Measurements from ENCODE around the gene FRAT2. TPM values are rescaled to one million over a fixed set of nuclear protein-coding genes. Genes with fewer than 3 reads are reported as not detected.

The FRAT2 gene
- total and polyA plus RNA-seq, 2 of the 13 experiments (the other 11 are each of a cell fraction or from before 2014, with no cell fraction given) = 7.2 to 14.1 TPM

DNA sequence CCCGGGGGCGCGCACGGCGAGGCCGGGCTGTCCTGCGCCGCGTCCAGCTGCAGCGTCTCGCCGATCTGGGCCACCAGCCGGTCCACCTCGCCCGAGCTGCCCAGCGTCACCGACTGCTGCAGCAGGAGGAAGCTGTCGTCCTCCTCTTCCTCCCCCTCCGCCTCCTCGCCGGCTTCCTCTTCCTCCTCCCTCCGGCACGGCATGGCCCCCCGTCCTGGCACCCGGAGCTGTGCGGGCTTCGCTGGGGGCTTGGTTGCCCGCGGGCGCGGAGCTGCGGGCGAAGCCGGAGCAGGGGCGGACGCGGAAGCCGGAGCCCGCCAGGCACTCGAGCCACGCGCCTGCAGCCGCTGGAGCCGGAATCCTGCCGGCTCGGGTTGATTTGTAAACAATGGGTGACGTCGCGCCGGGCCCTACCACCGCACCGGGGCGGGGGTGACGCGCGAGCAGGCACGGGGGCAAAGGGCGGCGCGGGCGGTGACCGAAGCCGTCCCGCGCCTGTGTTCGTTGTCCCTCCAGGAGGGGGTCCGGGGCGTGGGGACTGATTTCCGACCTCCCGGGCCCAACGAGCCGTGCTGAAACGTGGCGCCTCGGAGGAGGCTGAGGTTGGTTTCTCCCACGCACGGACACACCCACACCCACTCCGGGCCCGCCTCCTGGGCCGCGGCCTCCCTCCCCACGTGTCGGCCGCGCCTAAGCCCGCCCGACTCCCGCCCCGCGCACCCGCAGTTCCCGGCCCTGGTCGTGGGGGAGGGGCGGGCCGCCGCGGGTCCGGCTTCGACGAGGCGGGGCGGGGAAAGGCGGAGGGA, at the start of gene FRAT2 (continued):
- TF ChIP-seq, protein P1, sequence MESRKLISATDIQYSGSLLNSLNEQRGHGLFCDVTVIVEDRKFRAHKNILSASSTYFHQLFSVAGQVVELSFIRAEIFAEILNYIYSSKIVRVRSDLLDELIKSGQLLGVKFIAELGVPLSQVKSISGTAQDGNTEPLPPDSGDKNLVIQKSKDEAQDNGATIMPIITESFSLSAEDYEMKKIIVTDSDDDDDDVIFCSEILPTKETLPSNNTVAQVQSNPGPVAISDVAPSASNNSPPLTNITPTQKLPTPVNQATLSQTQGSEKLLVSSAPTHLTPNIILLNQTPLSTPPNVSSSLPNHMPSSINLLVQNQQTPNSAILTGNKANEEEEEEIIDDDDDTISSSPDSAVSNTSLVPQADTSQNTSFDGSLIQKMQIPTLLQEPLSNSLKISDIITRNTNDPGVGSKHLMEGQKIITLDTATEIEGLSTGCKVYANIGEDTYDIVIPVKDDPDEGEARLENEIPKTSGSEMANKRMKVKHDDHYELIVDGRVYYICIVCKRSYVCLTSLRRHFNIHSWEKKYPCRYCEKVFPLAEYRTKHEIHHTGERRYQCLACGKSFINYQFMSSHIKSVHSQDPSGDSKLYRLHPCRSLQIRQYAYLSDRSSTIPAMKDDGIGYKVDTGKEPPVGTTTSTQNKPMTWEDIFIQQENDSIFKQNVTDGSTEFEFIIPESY (CRISPR knock-in tag; IDR thresholded peaks at IDR 0.05) = no peak
- TF ChIP-seq, protein P2, sequence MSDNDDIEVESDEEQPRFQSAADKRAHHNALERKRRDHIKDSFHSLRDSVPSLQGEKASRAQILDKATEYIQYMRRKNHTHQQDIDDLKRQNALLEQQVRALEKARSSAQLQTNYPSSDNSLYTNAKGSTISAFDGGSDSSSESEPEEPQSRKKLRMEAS (IDR thresholded peaks at IDR 0.05) = peak; percentile 96
- peak; percentile 64; the same call in 1 of the 2 replicates for TF ChIP-seq ZNF543 (CRISPR knock-in tag; IDR thresholded peaks at IDR 0.05)
- TF ChIP-seq, protein P3, sequence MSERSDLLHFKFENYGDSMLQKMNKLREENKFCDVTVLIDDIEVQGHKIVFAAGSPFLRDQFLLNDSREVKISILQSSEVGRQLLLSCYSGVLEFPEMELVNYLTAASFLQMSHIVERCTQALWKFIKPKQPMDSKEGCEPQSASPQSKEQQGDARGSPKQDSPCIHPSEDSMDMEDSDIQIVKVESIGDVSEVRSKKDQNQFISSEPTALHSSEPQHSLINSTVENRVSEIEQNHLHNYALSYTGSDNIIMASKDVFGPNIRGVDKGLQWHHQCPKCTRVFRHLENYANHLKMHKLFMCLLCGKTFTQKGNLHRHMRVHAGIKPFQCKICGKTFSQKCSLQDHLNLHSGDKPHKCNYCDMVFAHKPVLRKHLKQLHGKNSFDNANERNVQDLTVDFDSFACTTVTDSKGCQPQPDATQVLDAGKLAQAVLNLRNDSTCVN (CRISPR knock-in tag; IDR thresholded peaks at IDR 0.05; ENCODE audit: borderline replicate concordance) = peak; percentile 60; the same call in 1 of the 2 replicates
- TF ChIP-seq ZNF343 (CRISPR knock-in tag; IDR thresholded peaks at IDR 0.05) = peak; percentile 82; the same call in 1 of the 2 replicates
- TF ChIP-seq AGO1 (IDR thresholded peaks at IDR 0.05; ENCODE audit: low read depth, low read length, poor library complexity, severe bottlenecking) = peak; percentile 46
- no peak for TF ChIP-seq ZBTB8A (CRISPR knock-in tag; IDR thresholded peaks at IDR 0.05; ENCODE audit: borderline replicate concordance, low read depth)
- no peak for TF ChIP-seq NFE2L1 (CRISPR knock-in tag; IDR thresholded peaks at IDR 0.05; ENCODE audit: borderline replicate concordance)
- peak; percentile 54; the same call in 1 of the 2 replicates for TF ChIP-seq ETV5 (CRISPR knock-in tag; IDR thresholded peaks at IDR 0.05; ENCODE audit: borderline replicate concordance)
- peak; percentile 95 for TF ChIP-seq RBFOX2 (IDR thresholded peaks at IDR 0.05; ENCODE audit: low read depth, low read length)
- peak; percentile 72 for TF ChIP-seq ZNF761 (CRISPR knock-in tag; conservative IDR thresholded peaks at IDR 0.05)
- no peak for TF ChIP-seq ZFAT (CRISPR knock-in tag; conservative IDR thresholded peaks at IDR 0.05)
- 0 out of 2 replicates have a peak, but pooled peaks have one; percentile 19 for TF ChIP-seq HOXA5 (CRISPR knock-in tag; IDR thresholded peaks at IDR 0.05)
- TF ChIP-seq AHR (CRISPR knock-in tag; IDR thresholded peaks at IDR 0.05) = peak; percentile 66; the same call in 1 of the 2 replicates
- no peak for TF ChIP-seq ZNF160 (CRISPR knock-in tag; IDR thresholded peaks at IDR 0.05)
- TF ChIP-seq ZNF235 (CRISPR knock-in tag; IDR thresholded peaks at IDR 0.05; ENCODE audit: borderline replicate concordance) = 0 out of 2 replicates have a peak, but pooled peaks have one; percentile 61
- peak; percentile 57 for TF ChIP-seq MAZ (IDR thresholded peaks at IDR 0.05; ENCODE audit: borderline replicate concordance, low read depth, low read length)
- peak; percentile 32; the same call in 1 of the 2 replicates for TF ChIP-seq MAZ (CRISPR knock-in tag; IDR thresholded peaks at IDR 0.05; ENCODE audit: low read depth)
- peak; percentile 87 for TF ChIP-seq HDAC1 (CRISPR knock-in tag; IDR thresholded peaks at IDR 0.05)
- no peak for TF ChIP-seq ZNF549 (CRISPR knock-in tag; IDR thresholded peaks at IDR 0.05)
- TF ChIP-seq TP53 (CRISPR knock-in tag; conservative IDR thresholded peaks at IDR 0.05) = no peak
- TF ChIP-seq, protein P4, sequence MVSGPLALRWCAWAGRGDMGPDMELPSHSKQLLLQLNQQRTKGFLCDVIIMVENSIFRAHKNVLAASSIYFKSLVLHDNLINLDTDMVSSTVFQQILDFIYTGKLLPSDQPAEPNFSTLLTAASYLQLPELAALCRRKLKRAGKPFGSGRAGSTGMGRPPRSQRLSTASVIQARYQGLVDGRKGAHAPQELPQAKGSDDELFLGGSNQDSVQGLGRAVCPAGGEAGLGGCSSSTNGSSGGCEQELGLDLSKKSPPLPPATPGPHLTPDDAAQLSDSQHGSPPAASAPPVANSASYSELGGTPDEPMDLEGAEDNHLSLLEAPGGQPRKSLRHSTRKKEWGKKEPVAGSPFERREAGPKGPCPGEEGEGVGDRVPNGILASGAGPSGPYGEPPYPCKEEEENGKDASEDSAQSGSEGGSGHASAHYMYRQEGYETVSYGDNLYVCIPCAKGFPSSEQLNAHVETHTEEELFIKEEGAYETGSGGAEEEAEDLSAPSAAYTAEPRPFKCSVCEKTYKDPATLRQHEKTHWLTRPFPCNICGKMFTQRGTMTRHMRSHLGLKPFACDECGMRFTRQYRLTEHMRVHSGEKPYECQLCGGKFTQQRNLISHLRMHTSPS (CRISPR knock-in tag; IDR thresholded peaks at IDR 0.05; ENCODE audit: low read depth) = no peak
- TF ChIP-seq HDAC6 (IDR thresholded peaks at IDR 0.05; ENCODE audit: low read depth, low read length) = no peak
